ENCODE data around the gene ELMO1. TPM values are rescaled to one million over a fixed set of nuclear protein-coding genes. Genes with fewer than 3 reads are reported as not detected.

ELMO1 gene
- total RNA-seq, 1 donor from 2014 or later = 29.4 TPM

DNA sequence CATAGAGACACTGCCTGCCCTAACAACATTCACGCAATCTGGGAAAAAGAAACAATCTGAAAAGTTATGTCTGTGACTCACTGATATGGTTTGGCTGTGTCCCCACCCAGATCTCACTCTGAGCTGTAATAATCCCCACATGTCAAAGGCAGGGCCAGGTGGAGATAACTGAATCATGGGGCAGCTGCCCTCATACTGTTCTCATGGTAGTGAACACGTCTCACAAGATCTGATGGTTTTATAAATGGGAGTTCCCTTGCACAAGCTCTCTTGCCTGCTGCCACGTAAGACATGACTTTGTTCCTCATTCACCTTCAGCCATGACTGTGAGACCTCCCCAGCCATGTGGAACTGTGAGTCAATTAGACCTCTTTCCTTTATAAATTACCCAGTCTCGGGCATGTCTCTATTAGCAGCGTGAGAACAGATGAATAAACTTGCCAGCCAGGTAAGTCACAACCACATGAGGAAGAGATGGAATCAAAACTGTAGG lies 382.8 kb downstream of the ELMO1 start:
- H3K4me3 Mint-ChIP-seq = no peak overlapping the region
- peaks cover 3% of the 10 kb centered on the region for H3K36me3 Mint-ChIP-seq
- no peak for TF ChIP-seq CTCF (conservative IDR thresholded peaks at IDR 0.05)
- peaks cover 3% of the 10 kb centered on the region for H3K27me3 Mint-ChIP-seq
- H3K27ac Mint-ChIP-seq = no peak overlapping the region
- no peaks in the 10 kb centered on the region for H3K9me3 Mint-ChIP-seq
- no peak for DNase-seq (ENCODE audit: extremely low spot score, unreplicated experiment)
- H3K4me1 Mint-ChIP-seq (ENCODE audit: unreplicated experiment) = peaks cover 7% of the 10 kb centered on the region

DNA sequence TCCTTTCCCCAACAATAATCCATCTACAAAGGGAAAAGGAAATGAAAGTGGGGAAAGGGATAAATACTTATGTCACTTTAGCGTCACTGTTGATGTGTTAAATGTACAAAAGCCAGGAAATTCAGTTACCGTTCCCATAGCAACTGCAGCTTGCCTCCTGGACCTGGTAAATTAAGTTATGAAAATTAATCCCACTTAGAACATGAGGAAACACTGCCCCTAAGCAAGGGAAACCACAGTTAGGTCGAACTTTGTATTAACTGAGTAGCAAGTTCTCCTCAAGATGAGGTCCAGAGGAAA lies 386.2 kb downstream of the ELMO1 start:
- DNase-seq (ENCODE audit: extremely low spot score, unreplicated experiment) = no peak
- Mint-ChIP-seq H3K9me3 (no peaks in the 10 kb centered on the region), H3K4me1 (ENCODE audit: unreplicated experiment) (no peaks in the 10 kb centered on the region), H3K36me3 (peaks cover 3% of the 10 kb centered on the region), H3K27ac (no peak overlapping the region), H3K27me3 (peaks cover 3% of the 10 kb centered on the region), H3K4me3 (no peak overlapping the region)
- TF ChIP-seq CTCF (conservative IDR thresholded peaks at IDR 0.05) = no peak

DNA sequence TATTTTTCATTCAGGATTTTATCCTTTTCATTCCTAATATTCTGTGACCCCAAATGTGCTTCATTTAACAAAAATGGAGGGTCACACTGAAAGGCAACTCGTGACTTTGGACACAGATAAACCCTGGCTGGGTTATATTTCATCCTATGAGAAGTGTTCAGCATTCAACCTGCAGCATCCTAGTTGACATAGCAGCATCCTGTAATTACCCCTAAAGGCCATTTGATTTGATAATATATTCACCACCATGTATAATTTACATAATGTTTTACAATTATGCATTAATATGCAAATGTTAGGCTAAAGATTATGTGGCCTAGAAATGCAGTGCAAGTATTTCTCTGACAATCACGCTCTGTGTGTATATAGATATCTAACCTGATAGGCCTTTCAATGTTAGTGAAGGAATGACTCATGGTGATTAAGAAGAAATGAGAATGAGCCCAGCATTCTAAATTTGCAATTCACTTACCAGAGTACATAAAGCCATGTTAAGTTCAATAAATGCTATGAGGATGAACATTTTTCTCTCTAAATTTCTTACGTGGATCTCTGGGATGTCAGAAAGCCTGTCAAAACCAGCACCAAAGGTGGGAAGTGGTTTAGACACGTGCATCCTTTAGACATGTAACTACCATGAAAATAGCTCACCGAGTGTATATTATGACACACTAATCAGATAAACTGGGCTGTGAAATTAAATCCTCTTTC lies 386.7 kb downstream of the ELMO1 start:
- no peak overlapping the region for H3K27ac Mint-ChIP-seq
- H3K27me3 Mint-ChIP-seq = peaks cover 3% of the 10 kb centered on the region
- H3K9me3 Mint-ChIP-seq = no peaks in the 10 kb centered on the region
- peaks cover 3% of the 10 kb centered on the region for H3K36me3 Mint-ChIP-seq
- DNase-seq (ENCODE audit: extremely low spot score, unreplicated experiment) = no peak
- no peak for TF ChIP-seq CTCF (conservative IDR thresholded peaks at IDR 0.05)
- no peaks in the 10 kb centered on the region for H3K4me1 Mint-ChIP-seq (ENCODE audit: unreplicated experiment)
- H3K4me3 Mint-ChIP-seq = no peak overlapping the region

DNA sequence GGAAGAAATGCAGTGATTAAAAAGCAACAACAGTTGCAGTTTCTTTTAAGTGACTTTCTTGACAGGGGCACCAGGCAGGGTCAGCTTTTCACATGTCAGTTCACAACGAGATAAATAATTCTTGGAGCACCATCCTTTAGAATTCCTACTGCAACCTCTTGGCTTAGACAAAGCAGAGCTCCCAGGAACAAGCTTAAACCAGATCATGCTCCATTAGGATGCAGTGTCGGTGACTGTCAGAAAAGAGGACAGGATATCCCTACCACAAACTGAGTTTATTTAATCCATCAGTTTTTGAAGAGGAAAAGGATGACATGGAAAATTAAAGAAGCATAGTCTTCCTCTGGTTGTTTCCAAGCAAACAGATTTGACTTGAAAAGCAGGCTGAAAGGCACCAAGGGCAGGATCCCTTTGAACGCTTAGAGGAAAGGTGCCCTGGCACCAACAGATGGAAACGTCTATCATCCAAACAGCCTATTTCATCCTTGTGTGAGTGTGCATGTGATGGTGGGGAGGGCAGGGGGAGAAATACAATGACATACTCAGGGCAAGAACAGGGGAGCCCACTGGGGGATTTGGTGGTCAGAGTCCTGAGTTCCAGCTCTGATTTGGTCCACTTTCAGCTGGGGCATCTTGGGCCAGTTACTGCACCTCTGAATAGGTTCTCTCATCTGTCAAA lies 392.3 kb downstream of the ELMO1 start:
- Mint-ChIP-seq H3K27me3 (no peaks in the 10 kb centered on the region), H3K4me1 (ENCODE audit: unreplicated experiment) (no peaks in the 10 kb centered on the region), H3K27ac (no peak overlapping the region), H3K4me3 (no peak overlapping the region), H3K36me3 (no peaks in the 10 kb centered on the region), H3K9me3 (no peaks in the 10 kb centered on the region)
- DNase-seq (ENCODE audit: extremely low spot score, unreplicated experiment) = no peak
- no peak for TF ChIP-seq CTCF (conservative IDR thresholded peaks at IDR 0.05)

DNA sequence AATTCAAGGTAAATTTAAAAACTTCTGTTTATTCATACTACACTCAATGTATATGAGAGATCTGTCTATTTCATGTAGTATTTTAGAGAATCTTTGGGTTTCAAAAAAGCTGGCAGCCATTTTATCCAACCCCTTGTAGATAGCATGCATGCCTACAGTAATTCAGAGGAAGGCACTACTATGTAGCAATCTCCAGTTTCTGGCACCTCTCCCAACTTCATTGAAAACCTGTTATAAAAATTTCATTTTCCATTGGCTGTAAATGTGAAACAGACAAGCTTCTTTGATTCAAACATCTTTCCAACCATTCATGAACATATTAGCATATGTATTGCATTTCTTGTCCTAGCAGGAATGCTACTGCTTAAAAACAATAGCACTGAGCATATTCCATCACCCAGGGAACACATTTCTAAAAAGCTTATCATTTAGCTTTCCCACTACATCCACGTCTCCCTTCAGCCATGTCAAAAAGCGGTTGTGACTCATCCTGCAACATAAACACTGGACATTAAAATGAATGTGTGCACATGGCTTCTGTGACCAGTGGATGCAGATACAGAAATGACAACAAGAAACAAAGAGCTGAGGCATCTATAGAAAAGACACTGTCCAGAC lies 393.9 kb downstream of the ELMO1 start:
- H3K9me3 Mint-ChIP-seq = no peaks in the 10 kb centered on the region
- no peaks in the 10 kb centered on the region for H3K27me3 Mint-ChIP-seq
- H3K4me3 Mint-ChIP-seq = no peak overlapping the region
- peaks cover 4% of the 10 kb centered on the region for H3K4me1 Mint-ChIP-seq (ENCODE audit: unreplicated experiment)
- H3K36me3 Mint-ChIP-seq = no peaks in the 10 kb centered on the region
- no peak for TF ChIP-seq CTCF (conservative IDR thresholded peaks at IDR 0.05)
- no peak for DNase-seq (ENCODE audit: extremely low spot score, unreplicated experiment)
- H3K27ac Mint-ChIP-seq = no peak overlapping the region

Data from type B pancreatic cell (in vitro differentiated cells).